HEK293 (cell line): ENCODE results near the gene FCHO2.

Experiments used
- GLIS2 ChIP-seq: fragments of 450-650 bp; formaldehyde crosslinking; IDR thresholded peaks from 2 replicates; pipeline ENCODE4 v1.5.1; 2016; ENCODE audit warnings: missing biosample characterization, missing genetic modification characterization
- KLF10 ChIP-seq: fragments of 450-650 bp; IDR thresholded peaks from 2 replicates; pipeline ENCODE4 v1.5.1; 2018; ENCODE audit warnings: missing biosample characterization, mild to moderate bottlenecking, missing genetic modification characterization
- OSR2 ChIP-seq: fragments of 450-650 bp; formaldehyde crosslinking; IDR thresholded peaks from 2 replicates; pipeline ENCODE4 v1.5.1; 2016; ENCODE audit warnings: missing biosample characterization, missing genetic modification characterization
- SP7 ChIP-seq: fragments of 450-650 bp; formaldehyde crosslinking; IDR thresholded peaks from 2 replicates; pipeline ENCODE4 v1.5.1; 2016; ENCODE audit warnings: missing biosample characterization, missing genetic modification characterization
- WT1 ChIP-seq: fragments of 450-650 bp; formaldehyde crosslinking; IDR thresholded peaks from 2 replicates; pipeline ENCODE4 v1.5.1; 2016; ENCODE audit warnings: missing biosample characterization, missing genetic modification characterization
- ZBTB20 ChIP-seq: fragments of 450-650 bp; formaldehyde crosslinking; IDR thresholded peaks from 2 replicates; pipeline ENCODE4 v1.5.1; 2016; ENCODE audit warnings: missing biosample characterization, missing genetic modification characterization
- ZBTB48 ChIP-seq: fragments of 450-650 bp; formaldehyde crosslinking; IDR thresholded peaks from 2 replicates; pipeline ENCODE4 v1.5.1; 2016; ENCODE audit warnings: missing biosample characterization, missing genetic modification characterization
- ZFHX2 ChIP-seq: fragments of 450-650 bp; formaldehyde crosslinking; conservative IDR thresholded peaks from 2 replicates; pipeline ENCODE4 v1.5.1; 2016; ENCODE audit warnings: missing biosample characterization, missing genetic modification characterization
- ZNF121 ChIP-seq: fragments of 450-650 bp; formaldehyde crosslinking; IDR thresholded peaks from 2 replicates; pipeline ENCODE4 v1.5.1; 2016; ENCODE audit warnings: missing biosample characterization, missing genetic modification characterization
- ZNF184 ChIP-seq: fragments of 450-650 bp; IDR thresholded peaks from 2 replicates; pipeline ENCODE4 v1.5.1; 2018; ENCODE audit warnings: missing biosample characterization, mild to moderate bottlenecking, missing genetic modification characterization
- ZNF274 ChIP-seq, 2 experiments: fragments of 200-500 bp in 1 of 2; fragments of 450-650 bp in 1 of 2; sonication (Bioruptor generic) in 1 of 2; formaldehyde crosslinking in 1 of 2; IDR thresholded peaks; 2 replicates each; pipeline versions ENCODE4 v1.5.1 to v1.6.1; 2014 to 2016; ENCODE audit warnings: borderline replicate concordance in 1 of 2, inconsistent platforms in 1 of 2, low read length in 1 of 2, missing biosample characterization in 1 of 2, missing genetic modification characterization in 1 of 2
- ZNF362 ChIP-seq: fragments of 450-650 bp; formaldehyde crosslinking; IDR thresholded peaks from 2 replicates; pipeline ENCODE4 v1.5.1; 2016; ENCODE audit warnings: missing biosample characterization, missing genetic modification characterization
- ZNF449 ChIP-seq: fragments of 450-650 bp; formaldehyde crosslinking; IDR thresholded peaks from 2 replicates; pipeline ENCODE4 v1.5.1; 2017; ENCODE audit warnings: missing biosample characterization, mild to moderate bottlenecking, missing genetic modification characterization, moderate library complexity
- ZNF544 ChIP-seq: fragments of 450-650 bp; formaldehyde crosslinking; IDR thresholded peaks from 2 replicates; pipeline ENCODE4 v1.5.0; 2017; ENCODE audit warnings: missing biosample characterization, missing genetic modification characterization
- ZNF555 ChIP-seq: fragments of 450-650 bp; formaldehyde crosslinking; conservative IDR thresholded peaks from 2 replicates; pipeline ENCODE4 v1.5.1; 2017; ENCODE audit warnings: missing biosample characterization, mild to moderate bottlenecking, missing genetic modification characterization, inconsistent platforms
- ZNF561 ChIP-seq: fragments of 450-650 bp; IDR thresholded peaks from 2 replicates; pipeline ENCODE4 v1.5.1; 2018; ENCODE audit warnings: missing biosample characterization, missing genetic modification characterization, borderline replicate concordance
- ZNF600 ChIP-seq: fragments of 450-650 bp; formaldehyde crosslinking; IDR thresholded peaks from 2 replicates; pipeline ENCODE4 v1.5.1; 2016; ENCODE audit warnings: missing biosample characterization, missing genetic modification characterization
- ZNF623 ChIP-seq: fragments of 450-650 bp; formaldehyde crosslinking; IDR thresholded peaks from 2 replicates; pipeline ENCODE4 v1.5.1; 2016; ENCODE audit warnings: missing biosample characterization, missing genetic modification characterization
- ZNF626 ChIP-seq: fragments of 450-650 bp; sonication (Bioruptor Pico); formaldehyde crosslinking; IDR thresholded peaks from 2 replicates; pipeline ENCODE4 v1.5.1; 2018; ENCODE audit warnings: missing biosample characterization, missing genetic modification characterization, inconsistent platforms
- ZNF660 ChIP-seq: fragments of 450-650 bp; IDR thresholded peaks from 2 replicates; pipeline ENCODE4 v1.5.1; 2018; ENCODE audit warnings: missing biosample characterization, mild to moderate bottlenecking, missing genetic modification characterization
- TF ChIP-seq, protein P1 (sequence below): fragments of 450-650 bp; formaldehyde crosslinking; IDR thresholded peaks from 2 replicates; pipeline ENCODE4 v1.5.1; 2016; ENCODE audit warnings: missing biosample characterization, missing genetic modification characterization
- TF ChIP-seq, protein P2 (sequence below): fragments of 450-650 bp; formaldehyde crosslinking; IDR thresholded peaks from 2 replicates; pipeline ENCODE4 v1.5.1; 2016; ENCODE audit warnings: missing biosample characterization, missing genetic modification characterization
- TF ChIP-seq, protein P3 (sequence below): fragments of 450-650 bp; formaldehyde crosslinking; IDR thresholded peaks from 2 replicates; pipeline ENCODE4 v1.5.1; 2017; ENCODE audit warnings: missing biosample characterization, missing genetic modification characterization
- TF ChIP-seq, protein P4 (sequence below): fragments of 450-650 bp; formaldehyde crosslinking; optimal IDR thresholded peaks from 2 replicates; pipeline ENCODE3; 2016; ENCODE audit warnings: missing biosample characterization, mild to moderate bottlenecking, missing genetic modification characterization
- TF ChIP-seq, protein P5 (sequence below): fragments of 450-650 bp; formaldehyde crosslinking; IDR thresholded peaks from 2 replicates; pipeline ENCODE4 v1.5.1; 2016; ENCODE audit warnings: missing biosample characterization, missing genetic modification characterization

FCHO2 gene

DNA sequence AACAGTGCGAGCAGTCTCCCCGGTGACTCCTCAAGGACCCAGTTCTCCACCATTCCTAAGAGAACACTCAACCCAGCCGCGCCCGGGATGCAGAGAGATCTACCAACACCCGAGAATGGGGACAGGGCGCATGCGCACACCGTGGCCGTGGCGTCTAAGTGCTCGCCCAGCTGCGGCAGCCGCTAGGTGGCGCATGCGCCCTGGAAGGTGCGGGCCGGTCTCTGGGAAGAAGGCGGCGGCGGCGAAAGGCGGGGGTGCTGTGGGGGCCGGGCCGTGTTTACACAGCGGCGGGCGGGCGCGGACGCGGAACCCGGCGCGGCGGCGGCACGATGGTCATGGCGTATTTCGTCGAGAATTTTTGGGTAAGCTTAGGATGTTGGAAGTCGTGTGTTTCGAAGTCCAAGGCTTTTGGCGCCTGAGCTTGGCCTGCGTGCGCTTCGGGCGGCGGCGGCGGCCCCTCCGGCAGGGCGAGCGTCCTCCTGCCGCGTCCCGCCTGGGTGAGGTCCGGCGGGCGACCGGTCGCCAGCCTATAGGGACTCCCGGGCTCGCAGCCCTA lies at the start of gene FCHO2 (continued):
- TF ChIP-seq ZNF449 (tag by site-specific recombination) (peak; percentile 74), ZNF623 (tag by site-specific recombination) (no peak), OSR2 (tag by site-specific recombination) (peak; percentile 23; the same call in 1 of the 2 replicates), KLF10 (tag by site-specific recombination) (peak; percentile 68), ZNF555 (tag by site-specific recombination) (no peak), ZBTB48 (tag by site-specific recombination) (0 out of 2 replicates have a peak, but pooled peaks have one; percentile 29), ZBTB20 (peak; percentile 71), WT1 (0 out of 2 replicates have a peak, but pooled peaks have one; percentile 5), ZNF121 (tag by site-specific recombination) (no peak), ZNF626 (no peak), SP7 (tag by site-specific recombination) (peak; percentile 64; the same call in 1 of the 2 replicates), ZFHX2 (tag by site-specific recombination) (peak; percentile 93), ZNF184 (tag by site-specific recombination) (no peak), ZNF544 (no peak), ZNF274 (IDR thresholded peaks at IDR 0.05; ENCODE audit: low read length) (no peak), ZNF274 (tag by site-specific recombination; IDR thresholded peaks at IDR 0.05; ENCODE audit: borderline replicate concordance) (no peak), ZNF561 (peak; percentile 85), ZNF362 (tag by site-specific recombination) (no peak), GLIS2 (peak; percentile 9), ZNF600 (0 out of 2 replicates have a peak, but pooled peaks have one; percentile 47), ZNF660 (peak; percentile 32)
- TF ChIP-seq, protein P1, sequence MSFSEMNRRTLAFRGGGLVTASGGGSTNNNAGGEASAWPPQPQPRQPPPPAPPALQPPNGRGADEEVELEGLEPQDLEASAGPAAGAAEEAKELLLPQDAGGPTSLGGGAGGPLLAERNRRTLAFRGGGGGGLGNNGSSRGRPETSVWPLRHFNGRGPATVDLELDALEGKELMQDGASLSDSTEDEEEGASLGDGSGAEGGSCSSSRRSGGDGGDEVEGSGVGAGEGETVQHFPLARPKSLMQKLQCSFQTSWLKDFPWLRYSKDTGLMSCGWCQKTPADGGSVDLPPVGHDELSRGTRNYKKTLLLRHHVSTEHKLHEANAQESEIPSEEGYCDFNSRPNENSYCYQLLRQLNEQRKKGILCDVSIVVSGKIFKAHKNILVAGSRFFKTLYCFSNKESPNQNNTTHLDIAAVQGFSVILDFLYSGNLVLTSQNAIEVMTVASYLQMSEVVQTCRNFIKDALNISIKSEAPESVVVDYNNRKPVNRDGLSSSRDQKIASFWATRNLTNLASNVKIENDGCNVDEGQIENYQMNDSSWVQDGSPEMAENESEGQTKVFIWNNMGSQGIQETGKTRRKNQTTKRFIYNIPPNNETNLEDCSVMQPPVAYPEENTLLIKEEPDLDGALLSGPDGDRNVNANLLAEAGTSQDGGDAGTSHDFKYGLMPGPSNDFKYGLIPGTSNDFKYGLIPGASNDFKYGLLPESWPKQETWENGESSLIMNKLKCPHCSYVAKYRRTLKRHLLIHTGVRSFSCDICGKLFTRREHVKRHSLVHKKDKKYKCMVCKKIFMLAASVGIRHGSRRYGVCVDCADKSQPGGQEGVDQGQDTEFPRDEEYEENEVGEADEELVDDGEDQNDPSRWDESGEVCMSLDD (tag by site-specific recombination), result peak; percentile 82
- TF ChIP-seq, protein P2, sequence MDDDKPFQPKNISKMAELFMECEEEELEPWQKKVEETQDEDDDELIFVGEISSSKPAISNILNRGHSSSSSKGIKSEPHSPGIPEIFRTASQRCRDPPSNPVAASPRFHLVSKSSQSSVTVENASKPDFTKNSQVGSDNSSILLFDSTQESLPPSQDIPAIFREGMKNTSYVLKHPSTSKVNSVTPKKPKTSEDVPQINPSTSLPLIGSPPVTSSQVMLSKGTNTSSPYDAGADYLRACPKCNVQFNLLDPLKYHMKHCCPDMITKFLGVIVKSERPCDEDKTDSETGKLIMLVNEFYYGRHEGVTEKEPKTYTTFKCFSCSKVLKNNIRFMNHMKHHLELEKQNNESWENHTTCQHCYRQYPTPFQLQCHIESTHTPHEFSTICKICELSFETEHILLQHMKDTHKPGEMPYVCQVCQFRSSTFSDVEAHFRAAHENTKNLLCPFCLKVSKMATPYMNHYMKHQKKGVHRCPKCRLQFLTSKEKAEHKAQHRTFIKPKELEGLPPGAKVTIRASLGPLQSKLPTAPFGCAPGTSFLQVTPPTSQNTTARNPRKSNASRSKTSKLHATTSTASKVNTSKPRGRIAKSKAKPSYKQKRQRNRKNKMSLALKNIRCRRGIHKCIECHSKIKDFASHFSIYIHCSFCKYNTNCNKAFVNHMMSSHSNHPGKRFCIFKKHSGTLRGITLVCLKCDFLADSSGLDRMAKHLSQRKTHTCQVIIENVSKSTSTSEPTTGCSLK, result no peak
- TF ChIP-seq, protein P3, sequence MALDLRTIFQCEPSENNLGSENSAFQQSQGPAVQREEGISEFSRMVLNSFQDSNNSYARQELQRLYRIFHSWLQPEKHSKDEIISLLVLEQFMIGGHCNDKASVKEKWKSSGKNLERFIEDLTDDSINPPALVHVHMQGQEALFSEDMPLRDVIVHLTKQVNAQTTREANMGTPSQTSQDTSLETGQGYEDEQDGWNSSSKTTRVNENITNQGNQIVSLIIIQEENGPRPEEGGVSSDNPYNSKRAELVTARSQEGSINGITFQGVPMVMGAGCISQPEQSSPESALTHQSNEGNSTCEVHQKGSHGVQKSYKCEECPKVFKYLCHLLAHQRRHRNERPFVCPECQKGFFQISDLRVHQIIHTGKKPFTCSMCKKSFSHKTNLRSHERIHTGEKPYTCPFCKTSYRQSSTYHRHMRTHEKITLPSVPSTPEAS (tag by site-specific recombination), result no peak
- TF ChIP-seq, protein P4, sequence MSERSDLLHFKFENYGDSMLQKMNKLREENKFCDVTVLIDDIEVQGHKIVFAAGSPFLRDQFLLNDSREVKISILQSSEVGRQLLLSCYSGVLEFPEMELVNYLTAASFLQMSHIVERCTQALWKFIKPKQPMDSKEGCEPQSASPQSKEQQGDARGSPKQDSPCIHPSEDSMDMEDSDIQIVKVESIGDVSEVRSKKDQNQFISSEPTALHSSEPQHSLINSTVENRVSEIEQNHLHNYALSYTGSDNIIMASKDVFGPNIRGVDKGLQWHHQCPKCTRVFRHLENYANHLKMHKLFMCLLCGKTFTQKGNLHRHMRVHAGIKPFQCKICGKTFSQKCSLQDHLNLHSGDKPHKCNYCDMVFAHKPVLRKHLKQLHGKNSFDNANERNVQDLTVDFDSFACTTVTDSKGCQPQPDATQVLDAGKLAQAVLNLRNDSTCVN (tag by site-specific recombination), result peak; percentile 92
- TF ChIP-seq, protein P5, sequence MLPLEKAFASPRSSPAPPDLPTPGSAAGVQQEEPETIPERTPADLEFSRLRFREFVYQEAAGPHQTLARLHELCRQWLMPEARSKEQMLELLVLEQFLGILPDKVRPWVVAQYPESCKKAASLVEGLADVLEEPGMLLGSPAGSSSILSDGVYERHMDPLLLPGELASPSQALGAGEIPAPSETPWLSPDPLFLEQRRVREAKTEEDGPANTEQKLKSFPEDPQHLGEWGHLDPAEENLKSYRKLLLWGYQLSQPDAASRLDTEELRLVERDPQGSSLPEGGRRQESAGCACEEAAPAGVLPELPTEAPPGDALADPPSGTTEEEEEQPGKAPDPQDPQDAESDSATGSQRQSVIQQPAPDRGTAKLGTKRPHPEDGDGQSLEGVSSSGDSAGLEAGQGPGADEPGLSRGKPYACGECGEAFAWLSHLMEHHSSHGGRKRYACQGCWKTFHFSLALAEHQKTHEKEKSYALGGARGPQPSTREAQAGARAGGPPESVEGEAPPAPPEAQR (tag by site-specific recombination), result no peak
